GM20000 (cell line): ENCODE results near the gene SIRPD.

Experiments
- DNase-seq: peaks from one replicate; pipeline ENCODE4 v3.0.0; 2012; ENCODE audit warnings: low spot score
- TF ChIP-seq, protein P1 (sequence below): IDR thresholded peaks from 2 replicates; pipeline ENCODE4 v1.5.1; 2012; ENCODE audit warnings: mild to moderate bottlenecking, control low read depth; ENCODE audit errors: extremely low read depth, missing control alignments

The SIRPD gene

DNA sequence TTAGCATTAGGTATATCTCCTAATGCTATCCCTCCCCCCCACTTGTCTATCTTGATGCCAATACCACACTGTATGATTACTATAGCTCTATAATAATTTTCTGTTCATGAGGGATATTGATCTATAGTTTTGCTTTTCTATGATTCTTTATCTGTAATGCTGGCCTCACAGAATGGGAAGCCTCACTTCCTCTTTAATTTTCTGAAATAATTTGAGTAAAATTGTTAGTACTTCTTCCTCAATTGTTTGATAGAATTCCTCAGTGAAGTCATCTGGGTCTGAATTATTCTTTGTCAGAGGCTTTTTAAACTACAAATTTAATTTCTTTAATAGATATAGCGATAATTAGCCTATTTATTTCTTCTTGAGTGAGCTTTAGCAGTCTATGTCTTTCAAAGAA lies 31.2 kb downstream of the SIRPD start:
- no peak for DNase-seq
- TF ChIP-seq, protein P1, sequence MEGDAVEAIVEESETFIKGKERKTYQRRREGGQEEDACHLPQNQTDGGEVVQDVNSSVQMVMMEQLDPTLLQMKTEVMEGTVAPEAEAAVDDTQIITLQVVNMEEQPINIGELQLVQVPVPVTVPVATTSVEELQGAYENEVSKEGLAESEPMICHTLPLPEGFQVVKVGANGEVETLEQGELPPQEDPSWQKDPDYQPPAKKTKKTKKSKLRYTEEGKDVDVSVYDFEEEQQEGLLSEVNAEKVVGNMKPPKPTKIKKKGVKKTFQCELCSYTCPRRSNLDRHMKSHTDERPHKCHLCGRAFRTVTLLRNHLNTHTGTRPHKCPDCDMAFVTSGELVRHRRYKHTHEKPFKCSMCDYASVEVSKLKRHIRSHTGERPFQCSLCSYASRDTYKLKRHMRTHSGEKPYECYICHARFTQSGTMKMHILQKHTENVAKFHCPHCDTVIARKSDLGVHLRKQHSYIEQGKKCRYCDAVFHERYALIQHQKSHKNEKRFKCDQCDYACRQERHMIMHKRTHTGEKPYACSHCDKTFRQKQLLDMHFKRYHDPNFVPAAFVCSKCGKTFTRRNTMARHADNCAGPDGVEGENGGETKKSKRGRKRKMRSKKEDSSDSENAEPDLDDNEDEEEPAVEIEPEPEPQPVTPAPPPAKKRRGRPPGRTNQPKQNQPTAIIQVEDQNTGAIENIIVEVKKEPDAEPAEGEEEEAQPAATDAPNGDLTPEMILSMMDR: no peak

DNA sequence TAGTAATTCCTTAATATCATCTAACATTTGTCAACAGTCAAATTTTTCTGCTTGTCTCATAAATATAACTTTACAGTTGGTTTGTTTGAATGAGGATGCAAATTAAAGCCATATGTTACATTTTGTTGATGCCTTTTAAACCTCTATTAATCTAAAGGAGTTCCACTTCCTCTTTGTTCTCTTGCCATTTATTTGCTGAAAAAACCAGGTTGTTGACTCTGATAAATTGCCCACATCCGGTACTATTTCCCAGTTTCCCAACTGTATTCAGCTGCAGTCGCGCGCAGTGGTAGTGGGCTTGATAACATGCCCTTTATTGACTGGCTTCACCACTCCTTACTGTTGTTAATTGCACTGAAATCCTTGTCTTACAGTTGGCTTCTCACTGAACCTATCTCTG lies 33.5 kb downstream of the SIRPD start:
- TF ChIP-seq, protein P1: no peak
- no peak for DNase-seq

- TF ChIP-seq, protein P1: no peak
- DNase-seq: no peak
Observed at GRCh38 chr20:1517010-1517409, 40.5 kb downstream of the SIRPD start.

- TF ChIP-seq, protein P1: no peak
- DNase-seq: no peak
Observed at GRCh38 chr20:1513801-1514200, 43.7 kb downstream of the SIRPD start.

DNA sequence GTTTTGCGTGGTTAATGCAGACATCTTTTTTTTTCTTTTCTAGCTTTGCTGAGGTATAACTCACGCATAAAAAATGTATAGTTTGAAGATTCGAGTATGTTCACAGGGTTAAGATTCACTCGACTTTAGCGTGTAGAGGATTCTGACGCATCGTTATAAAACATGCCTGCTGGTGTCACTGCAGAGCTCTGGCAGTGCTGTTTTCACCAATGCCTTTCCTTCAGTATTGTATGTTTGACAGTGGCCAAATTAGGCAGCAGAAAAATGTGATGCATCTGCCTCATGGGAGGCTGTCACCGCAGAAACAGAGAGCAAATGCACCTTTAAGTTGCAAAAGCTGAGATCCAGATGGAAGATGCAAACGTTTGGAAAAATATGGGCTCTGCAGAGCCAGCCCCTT lies 48.3 kb downstream of the SIRPD start:
- TF ChIP-seq, protein P1: no peak
- peak; percentile 32 for DNase-seq

DNA sequence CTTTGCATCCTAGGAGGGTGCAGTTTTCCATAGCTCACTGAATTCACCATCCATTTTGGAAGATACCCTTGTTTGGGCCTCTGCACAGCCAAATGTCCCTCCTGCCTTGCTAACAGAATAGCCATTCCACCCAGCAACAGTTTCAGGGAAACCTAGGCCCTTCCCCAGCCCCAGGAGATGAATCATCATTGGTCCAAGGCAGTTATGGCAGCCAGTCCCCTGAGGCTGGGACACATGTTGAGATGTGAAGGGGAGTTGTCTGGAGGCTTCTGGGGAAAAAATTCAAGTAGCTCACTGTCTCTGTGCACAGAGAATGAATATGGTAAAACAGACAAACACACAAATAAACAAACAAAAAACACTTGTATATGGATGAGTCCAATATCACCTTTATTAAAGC lies 48.9 kb downstream of the SIRPD start:
- TF ChIP-seq, protein P1: no peak
- DNase-seq: no peak

- no peak for DNase-seq
- TF ChIP-seq, protein P1: no peak
Observed at GRCh38 chr20:1507276-1507675, 50.2 kb downstream of the SIRPD start.
